ENCODE data around the gene SLC1A3.

The SLC1A3 gene

GRCh38 chr5:36596247-36596646 is 10.2 kb upstream of the SLC1A3 start:
- H3K4me3 ChIP-seq (ENCODE audit: low read depth in 1 of 2, low read length in 1 of 2) = no peak overlapping the region
- no peak overlapping the region for H3K27ac ChIP-seq
- peaks cover 5 to 9% of the 10 kb centered on the region in 2 experiments for H3K4me1 ChIP-seq (ENCODE audit: control insufficient read depth in 1 of 2, insufficient read depth in 1 of 2, low read depth in 1 of 2, low read length in 1 of 2)
- TF ChIP-seq CTCF (IDR thresholded peaks at IDR 0.05) = no peak
- H3K9me3 ChIP-seq = no peaks in the 10 kb centered on the region
- H3K36me3 ChIP-seq = no peaks in the 10 kb centered on the region
- H3K27me3 ChIP-seq = no peaks in the 10 kb centered on the region

GRCh38 chr5:36596756-36597155 is 9.7 kb upstream of the SLC1A3 start:
- Histone ChIP-seq H3K4me3 (ENCODE audit: low read depth in 1 of 2, low read length in 1 of 2) (no peak overlapping the region), H3K27ac (no peak overlapping the region), H3K36me3 (no peaks in the 10 kb centered on the region), H3K27me3 (no peaks in the 10 kb centered on the region), H3K9me3 (no peaks in the 10 kb centered on the region), H3K4me1 (ENCODE audit: control insufficient read depth in 1 of 2, insufficient read depth in 1 of 2, low read depth in 1 of 2, low read length in 1 of 2) (peaks cover 5 to 9% of the 10 kb centered on the region in 2 experiments)
- no peak for TF ChIP-seq CTCF (IDR thresholded peaks at IDR 0.05)

GRCh38 chr5:36598045-36598444 is 8.4 kb upstream of the SLC1A3 start:
- H3K27me3 ChIP-seq = no peaks in the 10 kb centered on the region
- H3K4me3 ChIP-seq (ENCODE audit: low read depth in 1 of 2, low read length in 1 of 2) = no peak overlapping the region
- no peak for TF ChIP-seq CTCF (IDR thresholded peaks at IDR 0.05)
- H3K27ac ChIP-seq = no peak overlapping the region
- no peaks in the 10 kb centered on the region for H3K9me3 ChIP-seq
- no peaks in the 10 kb centered on the region for H3K36me3 ChIP-seq
- peaks cover 5 to 9% of the 10 kb centered on the region in 2 experiments for H3K4me1 ChIP-seq (ENCODE audit: control insufficient read depth in 1 of 2, insufficient read depth in 1 of 2, low read depth in 1 of 2, low read length in 1 of 2)

- no peaks in the 10 kb centered on the region for H3K9me3 ChIP-seq
- no peak for TF ChIP-seq CTCF (IDR thresholded peaks at IDR 0.05)
- H3K4me3 ChIP-seq (ENCODE audit: low read depth in 1 of 2, low read length in 1 of 2) = no peak overlapping the region
- no peaks in the 10 kb centered on the region for H3K4me1 ChIP-seq (ENCODE audit: control insufficient read depth in 1 of 2, insufficient read depth in 1 of 2, low read depth in 1 of 2, low read length in 1 of 2)
- H3K27ac ChIP-seq = no peak overlapping the region
- no peaks in the 10 kb centered on the region for H3K36me3 ChIP-seq
- no peaks in the 10 kb centered on the region for H3K27me3 ChIP-seq
These were observed 6.2 kb upstream of the SLC1A3 start for GRCh38 chr5:36599986-36600779.

GRCh38 chr5:36600917-36601527 is 5.4 kb upstream of the SLC1A3 start:
- no peak for TF ChIP-seq CTCF (IDR thresholded peaks at IDR 0.05)
- Histone ChIP-seq H3K27ac (no peak overlapping the region), H3K36me3 (no peaks in the 10 kb centered on the region), H3K4me3 (ENCODE audit: low read depth in 1 of 2, low read length in 1 of 2) (no peak overlapping the region), H3K9me3 (no peaks in the 10 kb centered on the region), H3K27me3 (no peaks in the 10 kb centered on the region), H3K4me1 (ENCODE audit: control insufficient read depth in 1 of 2, insufficient read depth in 1 of 2, low read depth in 1 of 2, low read length in 1 of 2) (peaks cover 3 to 4% of the 10 kb centered on the region in 2 experiments)

All from neutrophil (primary cell).